GM21825 (cell line): Measurements from ENCODE around the gene CLCN2.
A peak's percentile ranks its signal among the peaks of the same experiment; 100 is the strongest.
"Not testable (repeated sequence)": the region's sequence is repeated elsewhere in the genome, so short reads cannot be mapped to it uniquely, and the experiment has no call there.

Experiments used
- ATAC-seq: cut with Tn5 transposase; IDR thresholded peaks from one replicate; pipeline ENCODE4 v1.9.1; 2021; ENCODE audit warnings: mild to moderate bottlenecking, moderate library complexity; ENCODE audit not compliant: unreplicated experiment

Gene CLCN2

DNA sequence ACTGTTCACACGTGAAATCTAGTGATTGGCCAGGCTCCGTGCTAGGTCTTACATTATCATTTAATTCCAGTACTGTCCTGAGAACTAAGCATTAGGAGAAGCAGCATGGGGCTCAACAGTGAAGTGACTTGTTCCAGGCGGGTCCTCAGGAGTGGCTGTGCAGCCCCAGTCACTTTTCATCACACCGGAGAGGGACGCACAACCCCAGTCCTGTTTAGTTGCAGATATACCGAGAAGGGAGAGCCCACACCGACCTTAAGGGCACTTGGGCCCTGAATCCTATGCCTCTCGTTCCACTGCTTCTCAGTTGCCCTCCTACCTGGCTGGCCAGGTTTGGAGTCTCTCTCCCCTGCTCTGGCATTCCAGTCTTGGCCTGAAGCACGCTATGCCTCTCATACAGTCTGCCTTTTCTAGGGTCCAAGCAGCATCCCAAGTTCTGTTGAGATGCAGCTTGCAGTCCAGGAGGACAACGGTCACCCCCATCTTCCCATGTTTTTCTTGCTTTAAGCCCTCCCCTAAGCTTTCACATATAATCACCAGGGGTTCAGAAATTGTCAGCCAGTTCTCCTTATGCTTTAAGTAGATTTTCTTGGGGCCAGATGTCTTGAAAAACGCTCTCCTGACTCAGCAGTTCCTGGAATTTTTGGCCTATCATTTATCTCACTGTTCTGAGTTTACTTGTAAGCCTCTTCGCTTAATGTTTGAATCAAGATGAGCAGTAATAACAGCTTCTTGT is 13.9 kb downstream of the CLCN2 start:
- ATAC-seq: no peak

DNA sequence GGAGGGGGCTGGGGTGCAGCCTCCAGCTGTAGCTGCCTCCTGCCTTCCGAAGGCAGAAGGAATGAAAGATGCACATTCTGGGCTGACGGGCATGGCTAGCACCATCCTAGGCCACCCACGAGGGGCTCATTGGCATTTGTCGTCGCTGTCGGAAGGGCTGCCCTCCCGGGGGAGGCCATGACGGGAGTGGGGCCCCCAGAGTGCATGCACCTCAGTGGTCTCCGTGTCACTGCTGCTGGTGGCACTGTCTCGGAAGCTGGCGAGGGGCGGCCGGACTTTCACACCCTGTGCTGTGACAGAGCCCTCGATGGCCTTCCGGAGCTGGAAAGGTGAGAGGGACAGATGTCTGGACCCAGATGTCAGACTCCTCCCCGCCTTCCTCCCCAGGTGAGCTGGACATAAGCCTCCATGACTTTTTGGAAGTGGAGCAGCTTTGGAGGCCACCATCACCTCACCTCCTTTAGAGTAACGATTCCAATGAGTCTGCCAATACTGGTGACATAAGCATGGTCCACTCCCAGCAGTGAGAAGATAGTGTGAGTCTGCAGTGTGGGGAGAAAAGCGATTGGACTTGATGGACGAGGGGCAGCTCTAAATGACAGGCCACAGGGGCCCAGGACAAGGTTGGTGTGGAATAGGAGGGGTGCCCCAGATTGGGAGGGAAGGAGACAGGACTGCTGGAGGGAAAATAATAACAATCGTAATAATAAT is 14.8 kb downstream of the CLCN2 start:
- no peak for ATAC-seq

DNA sequence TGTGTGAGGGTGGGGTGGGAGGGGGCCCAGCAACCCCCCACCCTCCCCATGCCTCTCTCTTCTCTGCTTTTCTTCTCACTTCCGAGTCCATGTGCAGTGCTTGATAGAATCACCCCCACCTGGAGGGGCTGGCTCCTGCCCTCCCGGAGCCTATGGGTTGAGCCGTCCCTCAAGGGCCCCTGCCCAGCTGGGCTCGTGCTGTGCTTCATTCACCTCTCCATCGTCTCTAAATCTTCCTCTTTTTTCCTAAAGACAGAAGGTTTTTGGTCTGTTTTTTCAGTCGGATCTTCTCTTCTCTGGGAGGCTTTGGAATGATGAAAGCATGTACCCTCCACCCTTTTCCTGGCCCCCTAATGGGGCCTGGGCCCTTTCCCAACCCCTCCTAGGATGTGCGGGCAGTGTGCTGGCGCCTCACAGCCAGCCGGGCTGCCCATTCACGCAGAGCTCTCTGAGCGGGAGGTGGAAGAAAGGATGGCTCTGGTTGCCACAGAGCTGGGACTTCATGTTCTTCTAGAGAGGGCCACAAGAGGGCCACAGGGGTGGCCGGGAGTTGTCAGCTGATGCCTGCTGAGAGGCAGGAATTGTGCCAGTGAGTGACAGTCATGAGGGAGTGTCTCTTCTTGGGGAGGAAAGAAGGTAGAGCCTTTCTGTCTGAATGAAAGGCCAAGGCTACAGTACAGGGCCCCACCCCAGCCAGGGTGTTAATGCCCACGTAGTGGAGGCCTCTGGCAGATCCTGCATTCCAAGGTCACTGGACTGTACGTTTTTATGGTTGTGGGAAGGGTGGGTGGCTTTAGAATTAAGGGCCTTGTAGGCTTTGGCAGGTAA is 15.9 kb downstream of the CLCN2 start:
- no peak for ATAC-seq

DNA sequence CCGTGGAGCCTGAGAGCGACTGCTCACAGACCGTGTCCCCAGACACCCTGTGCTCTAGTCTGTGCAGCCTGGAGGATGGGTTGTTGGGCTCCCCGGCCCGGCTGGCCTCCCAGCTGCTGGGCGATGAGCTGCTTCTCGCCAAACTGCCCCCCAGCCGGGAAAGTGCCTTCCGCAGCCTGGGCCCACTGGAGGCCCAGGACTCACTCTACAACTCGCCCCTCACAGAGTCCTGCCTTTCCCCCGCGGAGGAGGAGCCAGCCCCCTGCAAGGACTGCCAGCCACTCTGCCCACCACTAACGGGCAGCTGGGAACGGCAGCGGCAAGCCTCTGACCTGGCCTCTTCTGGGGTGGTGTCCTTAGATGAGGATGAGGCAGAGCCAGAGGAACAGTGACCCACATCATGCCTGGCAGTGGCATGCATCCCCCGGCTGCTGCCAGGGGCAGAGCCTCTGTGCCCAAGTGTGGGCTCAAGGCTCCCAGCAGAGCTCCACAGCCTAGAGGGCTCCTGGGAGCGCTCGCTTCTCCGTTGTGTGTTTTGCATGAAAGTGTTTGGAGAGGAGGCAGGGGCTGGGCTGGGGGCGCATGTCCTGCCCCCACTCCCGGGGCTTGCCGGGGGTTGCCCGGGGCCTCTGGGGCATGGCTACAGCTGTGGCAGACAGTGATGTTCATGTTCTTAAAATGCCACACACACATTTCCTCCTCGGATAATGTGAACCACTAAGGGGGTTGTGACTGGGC is 16.7 kb downstream of the CLCN2 start:
- no peak for ATAC-seq

DNA sequence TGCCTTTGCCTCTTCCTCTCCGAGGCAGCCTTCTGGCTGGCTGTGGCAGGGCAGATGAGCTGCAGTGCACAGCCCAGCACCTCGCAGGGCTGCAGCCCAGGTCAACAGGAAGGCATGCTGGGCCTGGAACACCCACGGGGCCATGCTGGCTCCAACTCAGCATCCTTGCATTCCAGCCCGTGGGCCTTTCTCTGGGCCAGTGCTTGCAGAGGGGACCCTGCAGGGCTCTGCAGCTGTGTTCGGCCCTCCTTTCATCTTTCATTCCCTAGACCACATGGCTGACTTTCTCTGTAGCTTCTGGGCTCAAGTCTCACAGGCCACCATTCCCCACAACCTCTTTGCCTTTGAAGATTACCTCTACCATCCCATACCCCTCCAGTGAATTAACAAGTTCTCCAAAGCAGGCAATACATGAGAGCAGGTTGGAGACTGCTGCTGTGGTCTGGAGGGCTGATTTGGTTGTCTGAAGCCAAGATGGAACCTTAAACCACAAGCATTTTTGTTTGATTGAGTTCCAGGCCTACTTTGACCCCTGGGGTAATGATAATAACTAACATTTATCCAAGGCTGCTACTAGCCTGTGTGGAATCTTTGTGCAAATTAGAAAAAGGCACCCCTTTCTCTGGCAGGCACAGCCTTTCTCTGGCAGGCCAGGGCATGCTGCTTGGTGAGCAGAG is 18.1 kb downstream of the CLCN2 start:
- no peak for ATAC-seq

DNA sequence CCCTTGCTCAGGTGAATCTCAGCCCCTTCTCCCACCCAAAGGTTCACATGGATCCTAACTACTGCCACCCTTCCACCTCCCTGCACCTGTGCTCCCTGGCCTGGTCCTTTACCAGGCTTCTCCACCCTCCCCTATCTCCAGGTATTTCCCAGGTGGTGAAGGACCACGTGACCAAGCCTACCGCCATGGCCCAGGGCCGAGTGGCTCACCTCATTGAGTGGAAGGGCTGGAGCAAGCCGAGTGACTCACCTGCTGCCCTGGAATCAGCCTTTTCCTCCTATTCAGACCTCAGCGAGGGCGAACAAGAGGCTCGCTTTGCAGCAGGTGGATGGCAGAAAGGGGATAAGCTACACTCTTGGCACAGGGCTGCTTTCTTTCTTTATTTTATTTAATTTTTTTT is 19.5 kb downstream of the CLCN2 start:
- ATAC-seq: no peak

DNA sequence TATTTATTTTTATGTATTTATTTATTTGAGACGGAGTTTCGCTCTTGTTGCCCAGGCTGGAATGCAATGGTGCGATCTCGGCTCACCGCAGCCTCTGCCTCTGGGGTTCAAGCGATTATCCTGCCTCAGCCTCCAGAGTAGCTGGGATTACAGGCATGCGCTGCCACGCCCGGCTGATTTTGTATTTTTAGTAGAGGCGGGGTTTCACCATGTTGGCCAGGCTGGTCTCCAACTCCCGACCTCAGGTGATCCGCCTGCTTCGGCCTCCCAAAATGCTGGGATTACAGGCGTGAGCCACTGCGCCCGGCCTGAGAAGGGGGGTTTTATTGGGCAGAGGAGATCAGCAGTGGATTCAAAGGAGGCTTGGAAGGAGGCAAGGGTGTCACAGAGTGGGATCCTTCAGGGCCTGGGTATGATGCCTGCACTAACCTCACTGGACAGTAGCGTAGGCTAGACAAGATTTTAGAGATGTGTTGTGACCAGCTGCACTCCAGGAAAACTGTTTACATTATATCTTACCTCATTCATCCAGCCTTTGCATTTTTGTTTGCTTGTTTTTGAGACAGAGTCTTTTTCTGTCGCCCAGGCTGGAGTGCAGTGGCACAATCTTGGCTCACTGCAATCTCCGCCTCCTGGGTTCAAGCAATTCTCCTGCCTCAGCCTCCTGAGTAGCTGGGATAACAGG is 21.8 kb downstream of the CLCN2 start:
- ATAC-seq: not testable (repeated sequence)

DNA sequence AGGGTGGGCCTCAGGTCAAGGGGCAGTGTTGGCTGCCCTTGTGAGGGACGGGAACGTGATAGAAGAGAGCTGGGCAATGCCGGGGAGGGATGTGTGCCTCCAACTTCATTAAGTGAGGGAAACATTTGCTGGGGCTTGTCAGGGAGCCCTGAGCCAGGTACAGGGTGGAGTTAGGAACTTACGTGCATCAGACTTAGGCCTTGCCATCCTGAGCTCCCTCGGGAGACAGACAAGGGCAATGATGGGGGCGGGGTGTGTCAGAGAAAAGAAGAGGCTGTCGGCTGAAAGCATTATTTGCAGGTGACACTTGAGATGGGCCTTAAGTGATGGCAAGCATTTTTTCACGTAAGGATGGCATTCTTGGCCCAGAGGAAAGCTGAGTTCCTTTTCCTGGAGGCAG is 22.4 kb downstream of the CLCN2 start:
- no peak for ATAC-seq

DNA sequence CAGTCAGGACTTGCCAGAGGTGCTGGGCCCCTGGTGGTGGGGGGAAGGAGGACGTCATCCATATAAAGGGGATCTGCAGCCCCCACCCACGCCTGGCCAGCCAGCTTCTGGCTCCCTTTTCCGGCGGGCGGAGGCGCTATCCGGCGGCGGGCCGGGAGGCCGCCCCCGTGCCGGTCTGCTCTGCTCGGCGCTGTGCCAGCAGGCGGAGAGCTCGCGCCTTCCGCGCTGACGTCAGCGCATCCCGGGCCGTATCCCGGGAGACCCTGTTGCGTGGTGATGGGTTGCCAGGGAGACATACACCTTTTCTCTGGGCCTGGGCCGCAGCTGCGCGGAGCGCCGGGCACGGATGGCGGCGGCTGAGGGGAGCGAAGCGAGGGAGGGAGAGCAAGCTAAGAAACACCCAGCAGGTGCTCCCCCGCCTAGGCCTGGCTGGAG is 22.9 kb downstream of the CLCN2 start:
- no peak for ATAC-seq

DNA sequence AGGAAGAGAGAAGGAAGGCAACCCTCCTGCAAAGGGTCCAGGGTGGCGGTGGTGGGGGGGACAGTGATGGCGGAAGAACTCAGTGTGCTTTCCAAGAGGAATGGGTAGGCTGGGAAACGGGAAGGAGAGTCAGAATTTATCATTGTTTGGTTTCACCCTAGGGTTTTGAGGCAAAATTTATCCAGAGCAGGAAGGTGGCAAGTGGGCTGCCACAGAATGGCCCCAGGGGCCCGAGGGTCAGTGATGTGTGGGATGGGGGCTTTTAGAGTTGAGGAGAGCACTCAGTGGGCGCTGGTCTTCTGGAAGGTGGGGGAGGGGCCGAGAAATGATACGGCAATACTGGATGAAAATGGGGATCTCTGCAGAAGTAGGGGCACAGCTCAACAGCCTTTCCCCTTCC is 23.4 kb downstream of the CLCN2 start:
- no peak for ATAC-seq

DNA sequence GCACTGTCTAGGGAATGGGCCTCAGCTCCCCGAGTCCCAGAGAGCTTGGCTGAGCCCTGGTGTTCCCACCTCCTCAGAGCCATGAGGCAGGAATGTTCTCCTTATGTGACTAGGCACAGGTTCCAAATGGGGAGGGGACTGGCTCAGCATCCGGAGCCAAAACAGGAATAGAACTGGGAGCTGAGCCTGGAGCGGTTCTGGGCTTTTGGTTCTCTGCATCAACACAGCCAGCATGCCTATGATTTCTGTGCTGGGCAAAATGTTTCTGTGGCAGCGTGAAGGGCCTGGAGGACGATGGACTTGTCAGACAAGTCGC is 24.0 kb downstream of the CLCN2 start, which contains the start of gene FAM131A:
Gene FAM131A, plus strand, starts transcription at position 202 of the 316 bp plus-strand sequence. Its CDS starts 31 bp downstream, at position 233.
- no peak for ATAC-seq

DNA sequence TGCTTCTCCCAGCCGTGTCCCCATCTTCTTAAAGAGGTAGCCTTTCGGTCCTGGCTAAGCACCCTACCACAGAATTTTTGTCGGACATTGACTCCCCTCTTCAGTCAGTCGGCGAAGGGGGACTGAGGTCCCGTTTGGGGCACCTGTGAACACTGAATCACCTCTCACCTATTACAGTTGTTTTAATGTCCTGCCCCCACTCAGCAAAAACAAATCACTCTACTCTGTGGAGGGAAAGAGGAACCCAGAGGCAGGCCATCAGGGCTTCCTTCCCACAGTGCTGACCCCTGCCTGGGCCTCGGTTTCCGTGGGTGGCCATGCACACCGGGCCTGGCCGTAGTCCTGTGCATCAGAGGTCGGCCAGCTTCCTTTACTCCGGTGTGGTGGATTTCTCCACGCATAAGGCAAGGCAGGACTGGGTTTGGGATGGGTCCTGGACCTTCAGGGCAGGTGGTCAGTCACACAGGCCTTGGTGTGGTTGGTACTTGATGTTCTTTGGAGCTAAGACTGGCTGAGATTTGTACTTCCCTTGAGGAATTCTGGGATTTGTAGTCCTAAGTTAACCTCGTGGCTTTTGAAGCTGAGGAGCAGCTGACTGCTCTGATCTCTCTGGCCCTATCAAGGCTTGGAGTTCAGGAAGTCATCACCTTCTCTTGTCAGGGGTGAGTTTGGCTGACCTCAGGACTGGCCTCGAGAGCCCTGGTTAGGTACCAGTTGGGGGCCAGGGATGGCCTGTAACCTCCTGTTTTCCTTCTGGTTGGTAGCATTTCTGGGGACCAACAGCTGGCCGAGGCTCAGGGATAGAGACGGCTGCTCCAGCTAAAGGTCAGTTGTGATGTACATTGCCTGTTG is 24.6 kb downstream of the CLCN2 start:
- ATAC-seq: no peak

DNA sequence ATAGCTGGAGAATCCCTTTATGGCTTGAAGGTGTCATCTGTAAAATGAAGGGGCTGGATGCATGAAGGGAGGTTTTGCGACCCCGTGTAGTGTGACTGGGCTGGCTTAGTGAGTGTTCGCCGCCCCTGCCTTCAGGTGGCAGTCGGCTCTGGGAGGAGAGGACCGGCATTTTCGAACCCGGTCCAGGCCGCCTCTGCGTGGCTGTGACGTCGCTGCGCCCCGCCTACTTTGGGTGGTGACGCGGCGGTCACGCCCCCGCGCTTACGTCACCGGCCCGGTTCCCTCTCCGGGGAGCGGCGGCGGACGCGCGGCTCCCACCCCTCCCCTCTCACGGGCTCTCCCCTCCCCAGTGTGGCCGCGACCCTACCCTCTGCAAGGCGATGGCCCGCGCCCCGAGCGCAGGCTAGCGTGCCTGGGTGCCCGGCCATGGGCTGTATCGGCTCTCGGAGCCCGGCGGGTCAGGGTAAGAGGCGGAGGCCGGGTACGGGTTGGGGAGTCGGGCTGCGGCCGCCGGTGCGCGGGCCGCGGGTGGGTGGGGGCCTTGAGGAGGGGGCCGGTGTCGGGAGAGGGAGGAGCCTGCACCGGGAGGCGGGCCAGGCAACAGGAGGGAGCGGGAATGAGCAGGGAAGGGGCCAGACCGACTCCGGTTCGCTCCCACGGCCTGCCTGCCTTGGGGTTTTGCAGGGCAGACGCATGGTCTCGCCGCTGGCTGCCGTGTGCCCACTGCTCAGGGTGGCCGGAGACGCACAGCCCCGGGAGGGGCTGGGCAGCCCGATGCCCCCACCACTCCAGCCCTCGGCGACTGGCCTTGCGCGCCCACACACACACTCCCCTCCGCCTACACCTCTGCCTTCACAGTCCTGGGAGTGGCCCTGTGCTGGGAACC is 25.5 kb downstream of the CLCN2 start:
- ATAC-seq: peak; percentile 87

DNA sequence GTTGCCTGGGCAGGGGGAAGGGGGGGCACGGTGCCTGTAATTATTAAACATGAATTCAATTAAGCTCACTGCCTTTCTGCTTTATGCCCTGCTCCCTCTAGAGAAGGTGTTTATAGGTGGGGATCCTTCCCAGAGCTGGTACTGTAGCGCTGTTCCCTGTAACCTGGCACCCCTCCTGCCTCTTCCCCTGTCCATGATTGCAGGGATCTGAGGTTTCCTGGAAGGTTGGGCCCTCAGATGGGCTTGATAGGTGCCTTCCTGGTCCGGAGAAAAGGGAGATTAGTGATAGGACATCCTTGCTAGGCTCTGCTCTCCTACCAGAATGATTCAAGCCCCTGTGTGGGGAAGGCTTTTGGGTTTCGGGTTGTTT is 26.1 kb downstream of the CLCN2 start:
- no peak for ATAC-seq

DNA sequence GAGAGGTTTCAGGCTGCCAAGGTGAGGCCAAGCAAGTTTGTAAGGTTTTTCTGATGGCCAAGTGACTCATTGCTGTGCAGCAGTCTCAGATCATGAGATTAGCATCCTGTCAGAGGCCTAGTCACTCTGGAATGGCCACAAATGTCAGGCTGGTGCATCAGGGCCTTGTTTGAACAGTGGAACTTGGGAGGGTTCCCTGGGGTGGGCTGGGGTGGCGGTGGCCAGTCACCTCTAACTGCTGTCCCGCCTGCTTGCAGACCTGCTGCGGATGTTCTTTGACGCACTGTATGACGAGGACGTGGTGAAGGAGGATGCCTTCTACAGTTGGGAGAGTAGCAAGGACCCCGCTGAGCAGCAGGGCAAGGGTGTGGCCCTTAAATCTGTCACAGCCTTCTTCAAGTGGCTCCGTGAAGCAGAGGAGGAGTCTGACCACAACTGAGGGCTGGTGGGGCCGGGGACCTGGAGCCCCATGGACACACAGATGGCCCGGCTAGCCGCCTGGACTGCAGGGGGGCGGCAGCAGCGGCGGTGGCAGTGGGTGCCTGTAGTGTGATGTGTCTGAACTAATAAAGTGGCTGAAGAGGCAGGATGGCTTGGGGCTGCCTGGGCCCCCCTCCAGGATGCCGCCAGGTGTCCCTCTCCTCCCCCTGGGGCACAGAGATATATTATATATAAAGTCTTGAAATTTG is 26.8 kb downstream of the CLCN2 start:
- ATAC-seq: no peak

DNA sequence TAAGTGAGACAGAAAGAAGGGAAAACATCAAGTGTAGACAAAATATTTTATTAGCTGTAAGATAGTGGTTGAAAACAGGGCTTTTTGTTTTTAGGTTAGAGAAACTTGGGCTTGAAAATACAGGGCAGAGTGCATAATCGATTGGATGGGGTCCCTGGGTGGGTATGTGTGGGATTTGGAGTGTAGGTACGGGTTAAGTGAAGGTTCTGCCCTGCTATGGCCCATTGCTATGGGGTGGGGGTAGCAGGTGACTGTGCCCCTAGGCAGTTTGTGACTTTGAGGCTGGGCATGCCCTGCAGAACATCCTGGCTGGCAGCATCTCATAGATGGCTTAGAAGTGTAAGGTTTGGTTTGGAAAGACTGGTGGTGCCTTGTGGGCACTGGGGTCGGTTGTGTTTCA is 27.7 kb downstream of the CLCN2 start:
- no peak for ATAC-seq

DNA sequence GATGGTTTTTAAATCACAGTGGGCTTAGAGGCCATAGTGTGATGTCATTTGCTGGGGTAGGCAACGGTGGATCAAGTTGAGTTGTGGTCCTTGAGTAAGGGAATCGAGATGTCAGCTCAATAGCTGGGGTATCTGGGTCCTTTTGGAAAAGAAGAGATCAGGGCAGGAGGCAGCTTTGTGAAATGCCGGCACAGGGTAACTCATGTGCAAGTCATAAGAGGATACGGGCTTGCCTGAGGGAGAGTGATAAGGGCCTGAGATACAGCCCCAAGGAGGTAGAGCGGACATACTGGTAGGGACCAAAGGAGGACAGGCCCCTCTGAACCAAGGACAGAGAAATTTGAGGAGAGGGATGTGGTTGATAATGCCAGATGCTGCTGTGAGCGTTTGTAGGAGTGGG is 28.2 kb downstream of the CLCN2 start:
- ATAC-seq: no peak
